ENCODE data around the gene USP44.

DNA sequence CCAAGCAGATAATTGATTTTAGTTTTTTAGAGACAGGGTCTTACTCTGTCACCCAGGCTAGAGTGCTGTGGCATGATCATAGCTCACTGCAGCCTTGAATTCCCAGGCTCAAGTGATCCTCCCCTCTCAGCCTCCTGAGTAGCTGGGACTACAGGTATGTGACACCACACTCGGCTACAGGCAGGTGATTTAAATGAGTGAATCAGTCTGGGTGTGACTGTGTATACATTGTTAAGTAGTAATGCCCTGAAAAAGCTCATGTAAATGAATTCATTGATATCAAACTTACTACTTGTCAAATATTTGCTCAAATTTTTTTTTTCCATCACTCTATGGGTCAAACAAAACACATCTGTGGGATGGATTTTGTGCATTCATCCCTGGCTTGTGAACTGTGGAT, 6.3 kb upstream of the USP44 start:
- TF ChIP-seq, protein P1, sequence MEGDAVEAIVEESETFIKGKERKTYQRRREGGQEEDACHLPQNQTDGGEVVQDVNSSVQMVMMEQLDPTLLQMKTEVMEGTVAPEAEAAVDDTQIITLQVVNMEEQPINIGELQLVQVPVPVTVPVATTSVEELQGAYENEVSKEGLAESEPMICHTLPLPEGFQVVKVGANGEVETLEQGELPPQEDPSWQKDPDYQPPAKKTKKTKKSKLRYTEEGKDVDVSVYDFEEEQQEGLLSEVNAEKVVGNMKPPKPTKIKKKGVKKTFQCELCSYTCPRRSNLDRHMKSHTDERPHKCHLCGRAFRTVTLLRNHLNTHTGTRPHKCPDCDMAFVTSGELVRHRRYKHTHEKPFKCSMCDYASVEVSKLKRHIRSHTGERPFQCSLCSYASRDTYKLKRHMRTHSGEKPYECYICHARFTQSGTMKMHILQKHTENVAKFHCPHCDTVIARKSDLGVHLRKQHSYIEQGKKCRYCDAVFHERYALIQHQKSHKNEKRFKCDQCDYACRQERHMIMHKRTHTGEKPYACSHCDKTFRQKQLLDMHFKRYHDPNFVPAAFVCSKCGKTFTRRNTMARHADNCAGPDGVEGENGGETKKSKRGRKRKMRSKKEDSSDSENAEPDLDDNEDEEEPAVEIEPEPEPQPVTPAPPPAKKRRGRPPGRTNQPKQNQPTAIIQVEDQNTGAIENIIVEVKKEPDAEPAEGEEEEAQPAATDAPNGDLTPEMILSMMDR (conservative IDR thresholded peaks at IDR 0.05; ENCODE audit: low read depth, low read length), result no peak
- no peak for TF ChIP-seq EZH2 (IDR thresholded peaks at IDR 0.05; ENCODE audit: low read length, unreplicated experiment)

Data from PC-3 (cell line).